Spleen (tissue), 7 donors: ENCODE measurements around the gene EYS.

ENCODE experiments used
- POLR2A ChIP-seq, 3 donors: fragments of 450-650 bp; IDR thresholded peaks; one replicate each; pipeline ENCODE4 v1.5.1; 2017; ENCODE audit warnings: antibody characterized with exemption in 3 of 3, mild to moderate bottlenecking in 1 of 3
- POLR2AphosphoS5 ChIP-seq, 3 donors: sonication (generic); formaldehyde crosslinking; IDR thresholded peaks; one replicate each; pipeline ENCODE4 v1.5.1; 2017; ENCODE audit warnings: antibody characterized with exemption in 3 of 3
- TF ChIP-seq, protein P1 (sequence below), 11 experiments: fragments of 200-600 bp in 7 of 11; fragments of 450-650 bp in 4 of 11; sonication (generic) in 4 of 11; IDR thresholded peaks in 8 of 11; conservative IDR thresholded peaks in 3 of 11; 1 replicate in 7 of 11; 2 replicates in 4 of 11; pipeline versions ENCODE4 v1.4.0 to v1.8.0; 2016 to 2021; ENCODE audit warnings: antibody characterized with exemption in 11 of 11, inconsistent platforms in 4 of 11, mild to moderate bottlenecking in 1 of 11
- donor health status: DM: no; HTN: no; CAD: no; lungs with moderate emphysema.
- donor health status: DM: no; HTN: no; CAD: no.
- donor health status: DM: no; HTN: no; CAD: no.

DNA sequence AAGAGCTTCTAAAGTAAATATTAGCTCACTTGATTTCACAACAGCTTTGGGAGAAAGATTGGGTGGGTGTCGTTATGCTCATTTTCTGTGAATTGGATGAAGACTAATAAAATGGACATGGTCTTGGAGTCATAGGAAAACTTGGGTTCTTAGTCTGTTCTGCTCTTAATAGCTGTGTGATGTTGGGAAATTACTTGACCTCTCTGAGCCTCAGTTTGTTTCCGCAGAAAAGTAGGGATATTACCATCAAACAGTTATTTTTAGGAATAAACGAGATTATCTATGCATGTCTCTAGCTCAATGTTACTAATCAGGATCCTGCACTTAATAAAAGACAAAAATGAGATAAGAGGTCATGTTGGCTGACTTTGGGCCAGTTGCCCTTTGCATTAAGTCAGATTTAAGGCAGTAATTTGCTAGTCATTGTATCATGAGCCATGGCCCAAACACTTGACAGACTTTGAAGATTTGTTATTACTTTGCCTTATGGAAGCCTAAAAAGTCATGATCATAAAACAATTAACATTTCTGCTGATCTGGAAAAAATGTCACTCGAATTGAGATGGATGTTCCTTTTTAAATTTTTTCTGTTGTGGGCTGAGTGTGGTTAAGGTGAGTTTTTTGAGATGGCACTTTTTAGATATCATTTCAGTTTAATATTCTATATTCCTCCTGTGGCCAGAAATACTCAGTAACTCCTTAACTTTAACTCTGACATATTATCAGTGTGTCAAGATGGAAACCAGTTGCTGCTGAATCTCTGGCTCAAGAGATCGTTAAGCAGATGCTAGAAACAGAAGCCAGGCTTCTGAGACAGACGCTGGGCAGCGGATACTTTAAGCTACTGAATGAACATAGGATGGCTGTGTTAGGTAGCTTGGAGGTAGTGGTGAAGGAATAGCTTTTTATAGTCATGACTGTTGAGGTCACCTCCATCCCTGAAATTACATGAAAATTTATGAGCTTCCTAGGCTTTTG, 1779.8 kb downstream of the EYS start:
- TF ChIP-seq, protein P1, sequence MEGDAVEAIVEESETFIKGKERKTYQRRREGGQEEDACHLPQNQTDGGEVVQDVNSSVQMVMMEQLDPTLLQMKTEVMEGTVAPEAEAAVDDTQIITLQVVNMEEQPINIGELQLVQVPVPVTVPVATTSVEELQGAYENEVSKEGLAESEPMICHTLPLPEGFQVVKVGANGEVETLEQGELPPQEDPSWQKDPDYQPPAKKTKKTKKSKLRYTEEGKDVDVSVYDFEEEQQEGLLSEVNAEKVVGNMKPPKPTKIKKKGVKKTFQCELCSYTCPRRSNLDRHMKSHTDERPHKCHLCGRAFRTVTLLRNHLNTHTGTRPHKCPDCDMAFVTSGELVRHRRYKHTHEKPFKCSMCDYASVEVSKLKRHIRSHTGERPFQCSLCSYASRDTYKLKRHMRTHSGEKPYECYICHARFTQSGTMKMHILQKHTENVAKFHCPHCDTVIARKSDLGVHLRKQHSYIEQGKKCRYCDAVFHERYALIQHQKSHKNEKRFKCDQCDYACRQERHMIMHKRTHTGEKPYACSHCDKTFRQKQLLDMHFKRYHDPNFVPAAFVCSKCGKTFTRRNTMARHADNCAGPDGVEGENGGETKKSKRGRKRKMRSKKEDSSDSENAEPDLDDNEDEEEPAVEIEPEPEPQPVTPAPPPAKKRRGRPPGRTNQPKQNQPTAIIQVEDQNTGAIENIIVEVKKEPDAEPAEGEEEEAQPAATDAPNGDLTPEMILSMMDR (IDR thresholded peaks at IDR 0.05 in 8 of 11, conservative IDR thresholded peaks at IDR 0.05 in 3 of 11), result no peak
- TF ChIP-seq POLR2A (IDR thresholded peaks at IDR 0.05) (no peak), POLR2AphosphoS5 (IDR thresholded peaks at IDR 0.05) (no peak)
